HepG2 (cell line): ENCODE data around the gene NOTCH4. TPM values are rescaled to one million over a fixed set of nuclear protein-coding genes. Genes with fewer than 3 reads are reported as not detected.

Experiments used
- ARNT ChIP-seq: fragments of 450-650 bp; IDR thresholded peaks from 2 replicates; pipeline ENCODE4 v1.6.1; 2017
- CCDC6 ChIP-seq: sonication (generic); formaldehyde crosslinking; IDR thresholded peaks from 2 replicates; pipeline ENCODE4 v1.8.1; 2022; ENCODE audit warnings: mild to moderate bottlenecking, missing genetic modification reagents, moderate library complexity
- GABPA ChIP-seq, 2 experiments: IDR thresholded peaks; 2 replicates each; pipeline ENCODE4 v1.6.1; 2011 to 2016; ENCODE audit warnings: low read depth in 2 of 2, low read length in 1 of 2, missing biosample characterization in 1 of 2, missing genetic modification characterization in 1 of 2
- GFI1 ChIP-seq: sonication (generic); formaldehyde crosslinking; IDR thresholded peaks from 2 replicates; pipeline ENCODE4 v1.5.0; 2020; ENCODE audit warnings: missing genetic modification reagents, mild to moderate bottlenecking, borderline replicate concordance
- KDM5A ChIP-seq: fragments of 200-600 bp; sonication (generic); IDR thresholded peaks from 2 replicates; pipeline ENCODE4 v1.7.0; 2018; ENCODE audit warnings: antibody characterized with exemption, mild to moderate bottlenecking, low read length, borderline replicate concordance
- NBN ChIP-seq: fragments of 450-650 bp; conservative IDR thresholded peaks from 2 replicates; pipeline ENCODE4 v1.6.1; 2017
- NR2F2 ChIP-seq: IDR thresholded peaks from 2 replicates; pipeline ENCODE4 v1.6.1; 2012; ENCODE audit warnings: low read depth, inconsistent platforms, borderline replicate concordance
- NR2F6 ChIP-seq, 2 experiments: IDR thresholded peaks; 2 replicates each; pipeline ENCODE4 v1.6.1; 2016; ENCODE audit warnings: antibody characterized with exemption in 1 of 2, mild to moderate bottlenecking in 1 of 2
- SNAI1 ChIP-seq: sonication (generic); formaldehyde crosslinking; IDR thresholded peaks from 2 replicates; pipeline ENCODE4 v1.5.0; 2020; ENCODE audit warnings: mild to moderate bottlenecking, missing genetic modification reagents, borderline replicate concordance
- ZNF235 ChIP-seq: sonication (generic); formaldehyde crosslinking; IDR thresholded peaks from 2 replicates; pipeline ENCODE4 v1.8.1; 2023; ENCODE audit warnings: mild to moderate bottlenecking, missing genetic modification reagents, borderline replicate concordance
- ZNF549 ChIP-seq: sonication (generic); formaldehyde crosslinking; IDR thresholded peaks from 2 replicates; pipeline ENCODE4 v1.5.0; 2020; ENCODE audit warnings: missing genetic modification reagents
- ZNF556 ChIP-seq: sonication (generic); formaldehyde crosslinking; IDR thresholded peaks from 2 replicates; pipeline ENCODE4 v1.4.0; 2020; ENCODE audit warnings: mild to moderate bottlenecking, missing genetic modification reagents, borderline replicate concordance
- ZNF564 ChIP-seq: sonication (generic); formaldehyde crosslinking; IDR thresholded peaks from 2 replicates; pipeline ENCODE4 v1.8.1; 2023; ENCODE audit warnings: mild to moderate bottlenecking, missing genetic modification reagents
- ZNF589 ChIP-seq: sonication (generic); formaldehyde crosslinking; conservative IDR thresholded peaks from 2 replicates; pipeline ENCODE4 v1.8.0; 2022; ENCODE audit warnings: mild to moderate bottlenecking, moderate library complexity, missing genetic modification reagents
- polyA plus RNA-seq, 8 experiments: library from polyadenylated mRNA; depleted of rRNA in 3 of 8; stranded (reverse) in 7 of 8; unstranded in 1 of 8; fragments of >200 nt; fragmentation: Illumina TruSeq in 4 of 8; extraction: Trizol in 4 of 8; gene quantifications; 2 replicates each; pipeline versions ENCODE4 v1.2.1 to v1.2.3, GENCODE V29; 2011 to 2016; ENCODE audit warnings: low read depth in 4 of 8, missing spikeins in 1 of 8, mixed read lengths in 1 of 8; ENCODE audit not compliant: insufficient read depth in 1 of 8
- total RNA-seq, 5 experiments: library from RNA; depleted of rRNA; stranded (reverse); fragments of >200 nt; fragmentation: Illumina TruSeq; extraction: Trizol; gene quantifications; 2 replicates each; pipeline ENCODE4 v1.2.3, GENCODE V29; 2016; ENCODE audit warnings: low read depth in 1 of 5
- TF ChIP-seq, protein P1 (sequence below): sonication (generic); formaldehyde crosslinking; IDR thresholded peaks from 2 replicates; pipeline ENCODE4 v1.5.1; 2020; ENCODE audit warnings: mild to moderate bottlenecking, moderate library complexity, missing genetic modification reagents

Gene NOTCH4
- total and polyA plus RNA-seq, 2 of the 13 experiments (the other 11 are each of a cell fraction or from before 2014, with no cell fraction given) = 0.51 to 0.83 TPM

DNA sequence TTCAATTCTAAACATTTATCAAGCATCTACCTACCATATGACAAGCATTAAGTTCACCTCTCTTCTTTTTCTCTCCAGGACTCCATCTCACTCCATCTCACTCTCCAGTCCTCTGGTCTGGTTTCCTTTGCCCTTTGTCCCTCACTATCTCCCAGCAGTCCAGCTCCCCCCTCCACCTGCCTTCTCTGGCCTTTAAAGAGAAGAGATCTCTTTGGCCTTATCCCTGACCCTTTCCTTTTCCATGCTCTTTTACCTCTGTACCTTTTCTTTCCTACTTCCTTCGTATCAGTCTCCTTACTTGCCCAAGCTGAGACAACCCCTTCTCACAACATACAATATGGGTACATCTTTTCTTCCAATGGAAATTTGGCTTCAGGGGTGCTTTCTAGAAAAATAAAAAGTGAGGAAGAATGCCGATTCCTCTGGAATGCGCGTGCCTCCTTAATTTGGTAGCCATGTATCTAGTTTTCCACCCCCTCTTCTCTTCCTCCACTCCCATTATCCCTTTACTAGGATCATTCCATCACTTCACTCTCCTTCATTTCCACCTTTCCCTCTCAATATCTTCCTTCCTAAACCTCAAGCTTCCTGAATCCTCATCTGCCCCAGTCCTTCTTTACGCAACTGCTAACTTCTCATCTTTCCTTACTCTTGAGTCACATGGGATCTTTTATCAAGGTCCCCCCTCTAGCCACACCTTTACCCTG, 47.2 kb downstream of the NOTCH4 start (continued):
- TF ChIP-seq, protein P1, sequence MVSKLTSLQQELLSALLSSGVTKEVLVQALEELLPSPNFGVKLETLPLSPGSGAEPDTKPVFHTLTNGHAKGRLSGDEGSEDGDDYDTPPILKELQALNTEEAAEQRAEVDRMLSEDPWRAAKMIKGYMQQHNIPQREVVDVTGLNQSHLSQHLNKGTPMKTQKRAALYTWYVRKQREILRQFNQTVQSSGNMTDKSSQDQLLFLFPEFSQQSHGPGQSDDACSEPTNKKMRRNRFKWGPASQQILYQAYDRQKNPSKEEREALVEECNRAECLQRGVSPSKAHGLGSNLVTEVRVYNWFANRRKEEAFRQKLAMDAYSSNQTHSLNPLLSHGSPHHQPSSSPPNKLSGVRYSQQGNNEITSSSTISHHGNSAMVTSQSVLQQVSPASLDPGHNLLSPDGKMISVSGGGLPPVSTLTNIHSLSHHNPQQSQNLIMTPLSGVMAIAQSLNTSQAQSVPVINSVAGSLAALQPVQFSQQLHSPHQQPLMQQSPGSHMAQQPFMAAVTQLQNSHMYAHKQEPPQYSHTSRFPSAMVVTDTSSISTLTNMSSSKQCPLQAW (CRISPR knock-in tag) = no peak
- TF ChIP-seq ZNF235 (CRISPR knock-in tag) (no peak), NR2F2 (no peak; the same call in 1 of the 2 replicates), SNAI1 (0 out of 2 replicates have a peak, but pooled peaks have one; percentile 15), NR2F6 (IDR thresholded peaks at IDR 0.05) (peak; percentile 48; the same call in 1 of the 2 replicates), NR2F6 (CRISPR knock-in tag; IDR thresholded peaks at IDR 0.05) (no peak), NBN (peak; percentile 74; the same call in 1 of the 2 replicates), CCDC6 (CRISPR knock-in tag) (0 out of 2 replicates have a peak, but pooled peaks have one; percentile 39), ZNF589 (CRISPR knock-in tag) (0 out of 2 replicates have a peak, but pooled peaks have one; percentile 19), ARNT (no peak), ZNF549 (CRISPR knock-in tag) (no peak), ZNF564 (CRISPR knock-in tag) (0 out of 2 replicates have a peak, but pooled peaks have one; percentile 12), GABPA (IDR thresholded peaks at IDR 0.05; ENCODE audit: low read depth, low read length) (no peak), GABPA (CRISPR knock-in tag; IDR thresholded peaks at IDR 0.05; ENCODE audit: low read depth) (0 out of 2 replicates have a peak, but pooled peaks have one; percentile 3), KDM5A (no peak), GFI1 (CRISPR knock-in tag) (0 out of 2 replicates have a peak, but pooled peaks have one; percentile 4), ZNF556 (CRISPR knock-in tag) (0 out of 2 replicates have a peak, but pooled peaks have one; percentile 2)
